Measurements from ENCODE around the gene WIPF2.
"Not testable (repeated sequence)": the region's sequence is repeated elsewhere in the genome, so short reads cannot be mapped to it uniquely, and the experiment has no call there.

DNA sequence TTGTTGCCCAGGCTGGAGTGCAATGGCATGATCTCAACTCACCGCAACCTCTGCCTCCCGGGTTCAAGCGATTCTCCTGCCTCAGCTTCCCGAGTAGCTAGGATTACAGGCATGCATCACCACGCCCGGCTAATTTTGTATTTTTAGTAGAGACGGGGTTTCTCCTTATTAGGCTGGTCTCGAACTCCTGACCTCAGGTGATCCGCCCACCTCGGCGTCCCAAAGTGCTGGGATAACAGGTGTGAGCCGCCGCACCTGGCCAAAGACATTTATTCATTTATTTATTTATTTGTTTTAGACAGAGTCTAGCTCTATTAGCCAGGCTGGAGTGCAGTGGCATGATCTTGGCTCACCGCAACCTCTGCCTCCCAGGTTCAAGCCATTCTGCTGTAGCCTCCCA, 10.0 kb downstream of the WIPF2 start:
- TF ChIP-seq, protein P1, sequence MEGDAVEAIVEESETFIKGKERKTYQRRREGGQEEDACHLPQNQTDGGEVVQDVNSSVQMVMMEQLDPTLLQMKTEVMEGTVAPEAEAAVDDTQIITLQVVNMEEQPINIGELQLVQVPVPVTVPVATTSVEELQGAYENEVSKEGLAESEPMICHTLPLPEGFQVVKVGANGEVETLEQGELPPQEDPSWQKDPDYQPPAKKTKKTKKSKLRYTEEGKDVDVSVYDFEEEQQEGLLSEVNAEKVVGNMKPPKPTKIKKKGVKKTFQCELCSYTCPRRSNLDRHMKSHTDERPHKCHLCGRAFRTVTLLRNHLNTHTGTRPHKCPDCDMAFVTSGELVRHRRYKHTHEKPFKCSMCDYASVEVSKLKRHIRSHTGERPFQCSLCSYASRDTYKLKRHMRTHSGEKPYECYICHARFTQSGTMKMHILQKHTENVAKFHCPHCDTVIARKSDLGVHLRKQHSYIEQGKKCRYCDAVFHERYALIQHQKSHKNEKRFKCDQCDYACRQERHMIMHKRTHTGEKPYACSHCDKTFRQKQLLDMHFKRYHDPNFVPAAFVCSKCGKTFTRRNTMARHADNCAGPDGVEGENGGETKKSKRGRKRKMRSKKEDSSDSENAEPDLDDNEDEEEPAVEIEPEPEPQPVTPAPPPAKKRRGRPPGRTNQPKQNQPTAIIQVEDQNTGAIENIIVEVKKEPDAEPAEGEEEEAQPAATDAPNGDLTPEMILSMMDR (conservative IDR thresholded peaks at IDR 0.05; ENCODE audit: low read depth, low read length), result not testable (repeated sequence)
- not testable (repeated sequence) for TF ChIP-seq EZH2phosphoT487 (IDR thresholded peaks at IDR 0.05; ENCODE audit: borderline replicate concordance, low read length)
